NCI-H345 treated with DMSO at 0.1 percent for 48 hours (cell line): Measurements from ENCODE around the gene CORO2B.
"Not testable (repeated sequence)": the region's sequence is repeated elsewhere in the genome, so short reads cannot be mapped to it uniquely, and the experiment has no call there.

Experiments
- DNase-seq: peaks from one replicate; lab custom pipeline; 2025; ENCODE audit not compliant: unreplicated experiment; lab: John Stamatoyannopoulos, UW

The CORO2B gene

DNA sequence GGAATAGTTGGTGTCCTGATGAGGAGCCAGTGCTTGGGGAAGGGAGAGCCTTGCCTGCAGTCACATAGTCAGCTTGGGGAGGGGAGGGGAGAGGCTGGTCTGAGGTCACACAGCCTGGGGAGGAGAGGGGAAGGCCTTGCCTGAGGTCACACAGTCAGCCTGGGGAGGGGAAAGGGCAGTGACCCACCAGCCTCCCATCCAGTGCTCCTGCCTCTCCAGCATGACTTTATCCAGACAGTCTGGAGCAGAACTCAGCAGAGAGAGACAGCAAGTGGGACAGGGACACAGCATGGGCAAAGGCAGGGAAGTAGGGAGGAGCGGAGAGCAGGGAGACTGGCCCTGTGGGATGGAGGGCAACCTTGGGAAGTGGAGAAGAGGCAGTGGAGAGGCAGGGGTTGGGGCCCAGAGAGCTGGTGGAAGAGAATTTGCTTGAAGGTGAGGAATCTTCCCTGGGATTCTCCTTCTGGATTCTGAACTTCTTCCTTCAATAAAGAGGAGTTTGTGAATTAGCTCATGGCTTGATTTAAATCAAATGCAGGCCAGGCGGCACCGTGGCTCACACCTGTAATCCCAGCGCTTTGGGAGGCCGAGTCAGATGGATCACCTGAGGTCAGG lies 64.5 kb downstream of the CORO2B start:
- DNase-seq = no peak

DNA sequence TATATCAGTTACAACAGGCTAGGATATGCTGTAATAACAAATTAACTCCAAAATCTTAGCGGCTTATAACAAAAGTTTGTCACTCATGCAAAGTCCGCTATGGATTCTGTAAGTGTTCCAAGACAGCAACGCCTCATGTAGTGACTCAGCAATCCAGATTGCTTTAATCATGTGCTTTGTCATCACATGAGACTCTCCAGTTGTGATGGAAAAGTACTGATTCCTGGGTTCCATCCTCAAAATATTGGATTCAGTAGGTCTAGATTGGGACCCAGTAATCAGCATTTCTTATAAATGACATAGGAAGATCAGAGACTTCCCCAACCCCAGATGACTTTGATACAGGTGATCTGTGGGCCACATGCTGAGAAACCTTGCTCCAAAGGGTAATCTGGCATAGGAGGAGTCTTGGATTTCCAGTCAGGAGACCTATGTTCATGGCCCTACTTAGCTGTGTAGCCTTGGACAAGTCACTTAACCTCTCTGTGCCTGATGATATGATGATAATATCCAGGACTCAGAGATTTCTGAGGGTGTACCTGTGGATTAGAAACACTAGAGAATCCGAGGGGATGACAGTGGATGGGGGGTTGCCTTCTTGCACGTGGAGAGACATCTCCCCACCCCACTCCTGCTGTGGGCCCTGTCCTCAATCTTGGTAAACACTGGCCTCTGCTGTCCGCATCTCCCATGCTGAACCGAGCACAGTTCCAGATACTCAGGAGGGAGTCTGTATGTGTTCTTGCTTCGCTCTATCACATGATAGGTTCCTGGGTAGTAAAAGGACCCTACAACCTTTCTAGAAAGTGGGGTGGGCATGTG lies 65.5 kb downstream of the CORO2B start:
- DNase-seq = no peak

DNA sequence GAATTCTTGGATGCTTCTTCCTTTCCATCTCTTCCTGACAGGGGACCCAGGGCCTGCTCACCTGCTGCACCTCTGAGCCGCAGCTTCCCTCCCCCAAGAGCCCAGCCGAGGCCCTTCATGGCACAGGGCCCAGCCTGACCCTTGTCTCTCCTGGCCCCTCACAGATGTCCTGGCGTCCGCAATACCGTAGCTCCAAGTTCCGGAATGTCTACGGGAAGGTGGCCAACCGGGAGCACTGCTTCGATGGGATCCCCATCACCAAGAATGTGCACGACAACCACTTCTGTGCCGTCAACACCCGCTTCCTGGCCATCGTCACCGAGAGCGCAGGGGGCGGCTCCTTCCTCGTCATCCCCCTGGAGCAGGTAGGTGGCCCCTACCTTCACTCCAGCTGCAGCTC lies 66.2 kb downstream of the CORO2B start:
- no peak for DNase-seq

DNA sequence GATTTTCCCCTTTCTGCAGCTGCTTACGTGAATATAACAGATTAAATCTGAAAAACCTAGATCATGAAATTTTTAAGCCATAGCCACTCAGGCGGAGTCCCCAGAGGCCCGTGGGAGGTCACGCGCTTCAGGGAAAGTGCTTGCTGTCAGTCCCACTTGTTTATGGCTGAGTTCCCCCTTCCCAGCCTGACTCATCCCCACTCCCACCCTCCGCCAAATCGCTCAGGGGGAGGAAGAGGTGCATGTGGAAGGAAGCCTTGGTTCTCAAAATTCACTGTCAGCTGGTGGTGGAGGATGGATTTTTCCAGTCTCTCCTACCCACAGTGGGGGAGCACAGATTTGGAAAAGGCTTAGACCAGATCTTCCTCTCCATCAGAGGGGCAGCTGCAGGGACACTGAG lies 67.4 kb downstream of the CORO2B start:
- no peak for DNase-seq

DNA sequence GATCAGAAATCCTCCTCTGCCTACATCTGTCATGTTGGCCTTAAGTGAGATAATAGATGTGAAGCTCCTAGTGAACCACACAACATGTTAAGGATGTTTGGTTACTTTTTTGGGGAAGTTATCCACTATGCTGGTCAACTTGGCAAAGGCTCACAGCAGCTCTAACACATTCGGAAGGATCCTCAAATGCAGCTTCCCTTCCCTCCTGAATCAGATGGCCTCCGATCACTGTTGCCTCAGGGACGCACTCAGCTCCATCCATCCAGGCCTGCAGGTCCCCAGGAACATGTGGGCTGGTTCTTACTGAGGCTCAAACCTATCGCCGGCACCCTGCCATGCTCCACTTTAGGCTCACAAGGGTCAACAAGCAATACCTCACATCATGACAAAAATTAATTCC lies 67.9 kb downstream of the CORO2B start:
- no peak for DNase-seq

DNA sequence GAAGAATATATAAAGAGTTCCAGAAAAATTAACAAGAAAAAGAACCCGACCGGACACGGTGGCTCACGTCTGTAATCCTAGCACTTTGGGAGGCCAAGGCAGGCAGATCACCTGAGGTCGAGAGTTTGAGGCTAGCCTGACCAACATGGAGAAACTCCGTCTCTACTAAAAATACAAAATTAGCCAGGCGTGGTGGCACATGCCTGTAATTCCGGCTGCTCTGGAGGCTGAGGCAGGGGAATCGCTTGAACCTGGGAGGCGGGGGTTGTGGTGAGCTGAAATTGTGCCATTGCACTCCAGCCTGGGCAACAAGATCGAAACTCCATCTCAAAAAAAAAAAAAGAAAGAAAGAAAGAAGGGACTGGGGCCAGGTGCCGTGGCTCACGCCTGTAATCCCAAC lies 68.6 kb downstream of the CORO2B start:
- not testable (repeated sequence) for DNase-seq

DNA sequence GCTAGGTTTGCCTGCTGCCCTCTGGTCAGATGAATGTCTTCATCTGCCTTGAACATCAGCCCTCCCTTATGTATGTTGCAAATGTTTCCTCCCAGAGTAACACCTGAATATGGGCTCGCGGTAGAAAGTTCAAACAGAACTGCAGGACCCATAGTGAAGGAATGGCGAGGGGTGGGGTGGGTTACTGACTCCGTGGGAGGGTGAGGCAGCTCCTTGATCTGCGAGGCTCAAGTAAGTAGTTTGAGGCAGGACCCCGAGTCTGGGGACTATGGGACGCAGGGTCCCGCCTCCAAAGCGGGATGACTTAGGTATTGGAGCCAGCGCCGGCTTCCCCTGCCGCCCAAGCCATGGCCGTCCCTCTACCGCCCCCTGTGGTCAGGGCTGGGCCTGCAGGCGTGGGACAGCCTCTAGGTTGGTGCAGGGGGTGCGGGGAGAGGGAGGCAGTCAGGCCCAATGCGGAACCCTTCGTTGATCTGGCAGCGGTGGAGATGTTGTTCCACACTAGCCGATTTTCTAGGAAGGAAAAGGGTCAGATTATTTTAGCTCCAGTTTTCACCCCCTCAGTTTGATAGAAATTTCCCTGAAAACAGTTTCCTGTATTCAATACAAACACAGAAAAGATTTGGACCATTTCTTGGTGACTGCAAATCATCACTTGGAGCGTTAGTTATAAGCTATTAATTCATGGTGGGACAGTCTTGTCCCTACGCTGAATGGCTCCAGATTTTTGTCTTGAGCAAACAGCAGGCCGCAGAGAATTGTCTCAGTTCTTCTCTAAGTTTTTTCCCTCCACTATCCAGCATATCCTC lies 72.3 kb downstream of the CORO2B start:
- no peak for DNase-seq

DNA sequence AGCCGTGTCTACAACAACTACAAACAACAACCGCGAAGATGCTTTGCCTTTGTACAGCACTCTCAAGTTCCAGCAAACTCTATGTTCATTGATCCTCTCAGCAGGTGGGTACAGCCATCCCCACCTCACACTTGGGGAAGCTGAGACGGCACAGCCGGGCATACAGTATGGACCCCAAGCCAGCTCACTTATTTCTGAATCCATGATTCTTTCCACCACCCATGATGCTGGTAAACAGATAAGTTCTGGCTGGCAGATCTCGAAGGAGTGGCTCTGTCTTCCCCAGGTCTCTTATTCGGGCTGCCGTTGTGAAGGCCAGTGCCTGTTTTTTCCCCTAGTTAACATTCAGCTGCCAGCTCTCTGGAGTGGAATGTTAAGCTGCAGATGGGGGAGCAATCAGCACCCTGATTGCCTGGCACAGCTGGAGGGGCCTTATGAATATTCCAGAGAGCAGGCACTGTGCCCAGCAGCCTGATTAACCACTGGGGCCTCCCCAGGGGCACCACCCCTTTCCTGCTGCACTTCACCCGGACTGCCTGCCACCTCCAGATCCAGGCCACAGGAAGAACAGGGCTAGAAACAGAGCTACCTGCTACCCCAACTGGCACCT lies 73.2 kb downstream of the CORO2B start:
- no peak for DNase-seq

DNA sequence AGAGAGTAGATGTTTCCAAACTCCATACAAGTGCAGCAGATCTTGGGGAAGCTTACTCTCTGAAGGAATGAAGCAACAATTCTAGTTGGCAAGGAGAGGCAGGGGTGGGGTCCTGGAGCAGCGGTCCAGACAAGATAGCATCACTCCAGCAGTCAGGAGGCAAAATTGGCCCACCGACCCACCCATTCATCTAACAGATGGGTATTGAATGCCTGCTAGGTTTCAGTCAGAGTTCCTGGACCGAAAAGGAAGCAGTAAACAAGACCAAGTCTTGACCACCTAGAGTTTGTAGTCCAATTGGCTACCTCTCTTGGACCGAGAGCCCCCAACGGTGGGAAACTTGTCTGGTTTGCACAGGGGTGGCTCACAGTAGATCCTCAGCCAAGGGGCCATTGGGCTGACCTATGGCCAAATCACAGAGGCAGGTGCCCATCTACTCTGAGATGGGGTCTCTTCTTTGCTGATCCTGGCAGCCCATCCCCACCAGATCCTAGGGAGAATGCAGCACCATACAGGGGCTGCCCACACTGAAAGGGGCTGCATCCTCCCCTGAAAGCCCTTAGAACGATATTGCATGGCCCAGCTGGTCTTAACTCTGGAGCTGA lies 74.3 kb downstream of the CORO2B start:
- no peak for DNase-seq

DNA sequence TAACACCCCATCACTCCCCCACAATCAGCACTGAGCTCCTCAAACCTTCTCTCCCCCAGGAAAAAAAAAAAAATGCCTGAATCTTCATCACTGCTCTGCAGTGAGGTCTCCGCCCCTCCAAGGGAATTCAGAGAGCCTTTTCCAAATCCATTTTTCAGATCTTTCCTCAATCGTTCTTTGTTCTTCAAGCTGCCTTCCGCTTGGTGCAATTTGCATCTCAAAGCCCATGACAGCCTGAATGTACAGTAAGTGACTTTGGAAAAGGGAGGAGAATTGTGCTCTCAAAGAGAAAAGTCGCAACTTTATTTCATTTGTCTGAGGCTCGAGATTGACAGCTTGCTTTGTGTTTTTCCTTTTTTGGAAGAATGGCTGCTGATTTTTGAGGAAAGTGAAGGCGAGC lies 75.0 kb downstream of the CORO2B start:
- no peak for DNase-seq

DNA sequence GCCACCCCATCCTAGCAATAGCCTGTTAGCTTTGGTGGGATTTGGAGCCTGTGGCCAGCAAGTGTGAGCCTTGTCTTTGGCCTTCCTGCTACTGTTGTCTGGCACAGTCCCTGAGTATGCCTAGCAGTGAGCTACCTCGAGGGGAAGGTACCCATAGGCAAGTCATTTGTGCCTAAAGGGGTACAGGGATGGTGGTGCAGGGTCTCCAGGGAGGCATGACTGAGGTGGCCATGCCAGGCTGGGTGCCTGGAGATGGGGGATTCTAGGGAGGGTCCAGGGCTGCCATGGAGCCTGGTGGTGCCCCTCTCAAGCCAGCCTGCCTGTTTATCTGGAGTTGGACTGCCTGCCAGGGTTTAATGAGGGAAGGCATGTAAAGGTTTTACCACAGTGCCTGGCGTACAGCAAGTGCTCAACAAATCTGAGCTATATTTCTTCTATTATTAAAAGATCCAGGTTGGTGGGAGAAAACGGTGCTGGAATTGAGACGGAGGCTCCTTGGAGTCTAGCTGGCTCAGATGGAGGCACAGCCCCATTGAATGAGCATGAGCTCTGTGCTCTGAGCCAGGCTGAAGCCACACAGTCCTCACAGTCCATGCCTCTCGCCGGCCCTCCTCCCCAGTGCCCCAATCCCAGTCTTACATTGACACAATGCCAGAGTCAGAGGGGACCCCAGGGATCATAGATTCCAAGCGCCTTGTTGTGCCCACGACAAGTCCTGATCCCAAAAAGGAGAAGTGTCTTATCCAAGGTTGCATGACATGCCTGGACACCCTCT lies 76.2 kb downstream of the CORO2B start:
- DNase-seq = no peak

DNA sequence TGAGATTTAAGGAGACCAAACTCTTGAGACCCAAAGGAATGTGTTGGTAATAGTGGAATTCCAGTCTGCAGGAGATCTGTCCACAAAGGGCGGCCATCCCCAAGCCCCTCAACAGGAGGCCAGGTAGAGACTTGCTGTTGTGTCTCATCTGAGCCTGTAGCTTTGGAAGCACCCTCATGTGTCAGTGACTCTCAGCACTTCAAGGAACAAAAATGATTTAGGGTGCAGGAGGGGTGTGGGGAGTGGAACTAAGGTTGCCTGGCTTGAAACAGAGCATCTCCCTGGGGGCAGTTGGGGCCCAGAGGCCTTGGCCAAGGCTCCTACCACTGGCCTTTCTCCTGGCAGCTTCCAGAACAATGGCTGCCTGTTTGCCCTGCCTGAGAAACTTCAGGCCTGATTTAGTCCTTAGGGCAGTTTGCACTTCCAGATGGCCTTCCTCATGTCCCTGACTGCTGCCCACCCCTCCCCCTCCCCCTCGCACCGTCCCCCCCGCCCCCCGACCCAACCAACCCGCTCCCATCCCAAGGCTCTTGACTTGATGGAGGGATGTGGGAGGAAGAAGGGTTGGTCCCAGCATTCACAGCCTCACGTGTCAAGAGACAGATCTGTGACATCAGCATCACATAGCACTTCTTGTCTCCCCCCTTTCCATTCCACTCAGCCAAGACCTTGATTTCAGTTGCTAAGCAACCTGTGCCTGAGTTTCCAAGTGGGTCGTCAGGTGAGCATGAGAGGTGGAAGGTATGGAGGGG lies 77.1 kb downstream of the CORO2B start:
- no peak for DNase-seq

DNA sequence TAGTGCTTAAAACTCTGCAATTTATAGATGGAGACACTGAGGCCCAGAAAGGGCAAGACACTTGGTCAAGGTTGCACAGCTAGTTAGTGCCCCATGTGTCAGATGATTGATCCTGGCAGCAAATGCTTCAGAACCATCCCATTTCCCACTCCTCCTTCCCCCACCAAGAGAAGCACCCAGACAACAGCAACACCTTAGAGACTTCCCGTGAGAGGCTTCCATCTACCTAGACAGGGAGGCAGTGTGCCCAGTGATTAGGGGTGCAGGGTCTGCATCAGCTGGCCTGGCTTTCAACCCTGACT lies 77.6 kb downstream of the CORO2B start:
- no peak for DNase-seq

DNA sequence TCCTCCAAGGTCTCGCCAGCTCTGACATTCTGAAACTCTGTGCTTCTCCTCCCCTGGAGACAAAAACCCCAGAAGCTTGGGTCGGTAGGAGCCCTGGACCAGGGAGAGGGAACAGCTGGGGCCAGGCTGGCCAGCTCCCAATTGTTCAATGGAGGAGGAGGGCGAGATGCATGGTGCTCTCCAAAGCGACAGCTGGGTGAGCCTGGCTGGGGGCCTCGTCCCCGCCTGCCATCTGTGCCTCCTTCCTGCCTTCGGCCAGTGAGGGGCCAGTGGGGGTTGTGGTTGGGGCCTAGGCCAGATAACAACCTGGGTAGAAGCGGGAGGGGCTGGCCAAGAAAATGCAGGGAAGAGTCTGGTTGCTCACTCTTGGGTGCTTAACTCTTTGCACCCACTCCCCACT lies 79.4 kb downstream of the CORO2B start:
- DNase-seq = no peak

DNA sequence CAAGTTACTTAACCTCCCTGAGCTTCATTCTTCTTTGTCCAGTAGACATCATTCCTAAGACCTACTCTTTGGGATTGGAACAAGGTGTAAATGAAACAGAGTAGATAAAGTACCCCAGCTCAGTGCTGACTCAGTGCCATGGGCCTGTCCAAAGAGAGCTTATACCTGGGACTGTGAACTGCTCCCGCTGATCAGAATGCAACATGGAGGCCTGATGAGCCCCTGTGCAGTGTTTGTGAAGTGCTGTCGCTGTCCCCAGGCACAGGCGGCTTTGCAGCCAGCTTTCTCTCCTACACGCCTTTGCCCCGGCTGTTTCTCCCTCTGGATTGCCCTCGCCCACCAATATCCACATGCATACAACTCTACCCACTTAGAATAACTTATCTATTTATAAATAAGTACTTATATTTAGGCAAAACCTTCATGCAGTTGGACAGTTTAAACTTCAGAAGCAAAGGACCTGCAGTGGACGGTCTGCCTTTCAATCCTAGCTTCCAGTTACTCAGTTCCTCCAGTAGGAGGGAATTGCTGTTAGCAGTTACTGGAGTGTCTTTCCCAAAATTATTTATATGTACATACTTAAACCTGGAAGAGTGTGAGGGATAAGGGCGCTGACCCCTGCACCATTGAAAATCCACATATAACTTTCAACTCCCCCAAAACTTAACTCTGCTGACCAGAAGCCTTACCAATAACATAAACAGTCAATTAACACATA lies 80.0 kb downstream of the CORO2B start:
- no peak for DNase-seq

DNA sequence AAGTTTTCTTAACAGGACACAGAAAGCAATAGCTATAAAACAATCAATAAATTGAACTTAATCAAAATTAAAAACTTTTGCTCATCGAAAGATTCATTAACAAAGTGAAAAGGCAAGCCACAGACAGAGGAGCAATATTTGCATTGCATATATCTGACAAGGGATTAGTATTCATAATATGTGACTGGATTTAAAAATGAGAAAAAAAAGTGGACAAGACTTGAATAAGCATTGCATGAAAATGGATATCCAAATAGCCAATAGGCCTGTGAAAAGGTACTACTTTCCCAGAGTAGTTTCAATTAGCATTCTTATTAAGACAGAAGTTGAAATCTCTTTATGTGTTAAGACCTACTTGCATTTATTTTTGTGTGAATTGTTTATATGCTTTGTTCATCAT lies 84.7 kb downstream of the CORO2B start:
- DNase-seq = no peak

DNA sequence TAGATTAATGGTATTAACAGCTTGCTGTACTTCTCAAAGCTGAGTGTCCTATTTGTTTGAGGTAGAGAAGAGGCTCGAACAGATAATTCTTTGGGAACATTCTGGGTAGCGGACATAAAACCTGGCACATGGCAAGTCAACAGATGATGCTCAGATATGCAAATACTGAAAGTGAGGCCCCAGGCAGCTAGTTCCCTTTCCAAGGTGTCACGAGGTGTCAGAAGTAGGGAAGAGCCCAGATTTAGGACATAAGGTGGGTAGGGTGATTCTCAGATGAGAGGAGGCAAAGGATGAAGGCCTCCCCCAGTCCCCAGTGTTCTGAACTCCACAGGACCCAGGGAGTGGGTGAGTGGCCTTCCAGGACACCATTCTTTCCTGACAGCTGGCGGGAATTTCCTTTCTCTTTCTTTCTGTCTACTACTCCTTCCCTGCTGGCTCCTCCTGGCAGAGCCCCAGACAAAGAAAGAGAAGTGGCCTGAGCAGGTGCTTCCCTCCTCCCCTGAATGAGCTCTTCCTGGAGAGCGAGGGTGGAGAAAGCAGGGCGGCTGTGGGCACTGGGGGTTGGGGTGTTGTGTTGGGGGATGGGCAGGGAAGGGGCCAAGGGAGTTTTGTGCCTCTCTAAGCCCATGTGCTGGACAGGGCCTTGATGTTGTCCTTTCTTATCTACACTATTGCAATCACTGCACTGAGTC lies 87.5 kb downstream of the CORO2B start:
- peak; percentile 55 for DNase-seq

DNA sequence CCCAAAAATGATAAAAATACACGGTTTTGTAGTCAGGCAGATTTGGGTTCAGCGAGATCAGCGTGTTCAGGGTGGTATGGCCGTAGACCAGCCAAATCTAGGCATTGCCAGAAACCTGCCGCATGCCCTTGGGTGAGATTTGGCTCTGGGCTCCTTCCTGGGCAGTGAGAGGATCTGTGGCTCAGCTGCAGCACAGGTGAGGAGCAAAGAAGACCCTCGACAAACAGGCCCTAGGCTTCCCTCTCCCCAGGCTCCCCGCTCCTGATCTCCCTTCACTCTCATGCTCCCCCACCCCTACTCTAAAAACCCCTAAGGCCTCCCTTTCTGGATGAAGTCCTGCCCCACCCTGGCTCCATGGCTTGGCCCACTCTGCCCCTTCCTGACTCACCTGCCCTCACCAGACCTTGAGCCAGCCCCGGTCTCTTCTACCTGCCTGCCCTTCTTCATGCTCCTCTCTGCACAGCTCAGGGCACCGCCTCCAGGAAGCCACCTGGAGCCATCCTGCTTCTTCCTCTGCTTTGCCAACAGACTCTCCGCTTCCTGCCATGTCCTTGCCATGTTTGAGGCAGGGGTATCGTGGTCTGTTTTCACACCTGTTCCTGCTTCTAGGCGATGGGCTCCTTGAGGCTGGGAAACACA lies 88.1 kb downstream of the CORO2B start:
- no peak for DNase-seq
